GM23248 (cell line): ENCODE results near the gene HOXD12. TPM values are rescaled to one million over a fixed set of nuclear protein-coding genes. Genes with fewer than 3 reads are reported as not detected.

ENCODE experiments used
- DNase-seq: peaks from one replicate; pipeline ENCODE4 v3.0.0-alpha.2; 2015
- H2AFZ ChIP-seq: fragments of 200-600 bp; sonication (generic); 2 replicates; pipeline ENCODE4 v1.6.1; 2016; ENCODE audit warnings: antibody characterized with exemption
- H3F3A ChIP-seq: fragments of 200-600 bp; sonication (generic); 2 replicates; pipeline ENCODE4 v1.6.1; 2016; ENCODE audit warnings: mild to moderate bottlenecking, antibody characterized with exemption, mixed run types; ENCODE audit not compliant: insufficient read depth
- H3K27ac ChIP-seq: fragments of 200-600 bp; sonication (generic); 2 replicates; pipeline ENCODE4 v1.5.1; 2016; ENCODE audit warnings: mild to moderate bottlenecking
- H3K27me3 ChIP-seq: fragments of 200-600 bp; sonication (generic); replicated peaks from 2 replicates; pipeline ENCODE4 v1.6.1; 2016; ENCODE audit warnings: mild to moderate bottlenecking; ENCODE audit not compliant: insufficient read depth
- H3K36me3 ChIP-seq: fragments of 200-600 bp; sonication (generic); 2 replicates; pipeline ENCODE4 v1.6.1; 2016; ENCODE audit warnings: low read depth, mild to moderate bottlenecking
- H3K4me1 ChIP-seq: fragments of 200-600 bp; sonication (generic); 2 replicates; pipeline ENCODE4 v1.6.1; 2016; ENCODE audit warnings: mild to moderate bottlenecking; ENCODE audit not compliant: insufficient read depth
- H3K4me2 ChIP-seq: fragments of 200-600 bp; sonication (generic); one replicate; pipeline ENCODE4 v1.6.1; 2016; ENCODE audit warnings: mild to moderate bottlenecking; ENCODE audit not compliant: unreplicated experiment
- H3K4me3 ChIP-seq: fragments of 200-600 bp; sonication (generic); 2 replicates; pipeline ENCODE4 v1.5.1; 2016; ENCODE audit warnings: mild to moderate bottlenecking
- H3K79me2 ChIP-seq: fragments of 200-600 bp; sonication (generic); 2 replicates; pipeline ENCODE4 v1.6.1; 2016; ENCODE audit warnings: mild to moderate bottlenecking; ENCODE audit not compliant: insufficient read depth
- H3K9ac ChIP-seq: fragments of 200-600 bp; sonication (generic); 2 replicates; pipeline ENCODE4 v1.6.1; 2016; ENCODE audit warnings: mild to moderate bottlenecking
- H3K9me2 ChIP-seq: fragments of 200-600 bp; sonication (generic); 2 replicates; pipeline ENCODE4 v1.6.1; 2016; ENCODE audit warnings: mixed run types, mild to moderate bottlenecking, moderate library complexity; ENCODE audit not compliant: insufficient read depth
- H3K9me3 ChIP-seq: fragments of 200-600 bp; sonication (generic); one replicate; pipeline ENCODE4 v1.6.1; 2017; ENCODE audit warnings: low read depth
- H4K20me1 ChIP-seq: fragments of 200-600 bp; sonication (generic); 2 replicates; pipeline ENCODE4 v1.6.0; 2016; ENCODE audit not compliant: insufficient read depth
- EZH2 ChIP-seq: fragments of 200-600 bp; sonication (generic); IDR thresholded peaks from 2 replicates; pipeline ENCODE4 v1.6.1; 2018; ENCODE audit warnings: antibody characterized with exemption, mild to moderate bottlenecking; ENCODE audit not compliant: insufficient read depth, poor library complexity, severe bottlenecking
- EZH2phosphoT487 ChIP-seq: fragments of 200-600 bp; sonication (generic); IDR thresholded peaks from 2 replicates; pipeline ENCODE4 v1.6.1; 2018; ENCODE audit warnings: antibody characterized with exemption, moderate library complexity, mild to moderate bottlenecking, low read depth; ENCODE audit not compliant: insufficient read depth
- WGBS, 2 experiments: methylation state at CpG; one replicate each; pipeline ENCODE4 v1.1.6; 2015 to 2017; ENCODE audit warnings: low lambda C conversion rate in 2 of 2, low coverage in 1 of 2; ENCODE audit errors: missing lambda C conversion rate in 2 of 2; 5-methylcytosine and 5-hydroxymethylcytosine counted together
- in situ Hi-C: fragments of 300-500 bp; cut with MboI; formaldehyde crosslinking; loops from 2 replicates; pipeline ENCODE4 v1.15.0; 2020
- polyA plus RNA-seq: library from polyadenylated mRNA; unstranded; fragments of >200 nt; fragmentation: Nextera tagmentation; extraction: Ambion mirVana; gene quantifications from 2 replicates; pipeline ENCODE4 v1.2.1, GENCODE V29; 2016
- total RNA-seq: library from RNA; depleted of rRNA; stranded (reverse); fragments of >200 nt; shearing (Covaris generic); gene quantifications from 2 replicates; pipeline ENCODE4 v1.2.3, GENCODE V29; 2014

Gene HOXD12
- total and polyA plus RNA-seq, 2 experiments from 2014 or later = 0.19 to 0.22 TPM

DNA sequence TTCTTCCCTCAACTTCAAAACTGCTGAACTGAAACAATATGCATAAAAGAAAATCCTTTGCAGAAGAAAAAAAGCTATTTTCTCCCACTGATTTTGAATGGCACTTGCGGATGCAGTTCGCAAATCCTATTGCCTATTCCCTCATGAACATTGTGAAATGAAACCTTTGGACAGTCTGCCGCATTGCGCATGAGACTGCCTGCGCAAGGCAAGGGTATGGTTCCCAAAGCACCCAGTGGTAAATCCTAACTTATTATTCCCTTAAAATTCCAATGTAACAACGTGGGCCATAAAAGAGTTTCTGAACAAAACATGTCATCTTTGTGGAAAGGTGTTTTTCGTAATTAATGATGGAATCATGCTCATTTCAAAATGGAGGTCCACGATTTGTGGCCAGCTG, 38.3 kb downstream of the HOXD12 start:
- peaks cover 98% of the 10 kb centered on the region for H3K79me2 ChIP-seq

DNA sequence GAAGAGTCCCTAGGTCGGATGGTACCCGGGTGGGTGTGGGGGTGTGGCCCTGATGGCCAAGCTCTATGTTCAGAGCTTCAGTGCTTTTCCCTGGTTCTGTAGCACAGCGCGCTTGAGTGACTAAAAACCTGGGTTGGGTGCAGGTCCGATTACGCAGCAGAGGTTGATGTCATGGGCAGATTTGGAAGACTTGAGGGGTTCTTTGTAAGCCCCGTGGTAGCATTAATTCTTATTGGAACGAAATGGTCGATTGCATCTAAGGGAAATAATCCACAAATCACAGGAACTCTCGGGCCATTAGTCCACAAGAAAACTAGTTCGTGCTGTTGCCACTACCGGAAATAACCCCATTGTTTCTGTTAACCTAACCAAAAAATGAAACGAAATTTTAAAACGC, 38.9 kb downstream of the HOXD12 start:
- Histone ChIP-seq H3K27me3 (no peaks in the 10 kb centered on the region), H3K27ac (peak overlapping the region; percentile 96), H3K9ac (peak overlapping the region; percentile 97), H3K9me3 (no peaks in the 10 kb centered on the region), H4K20me1 (no peaks in the 10 kb centered on the region), H3K79me2 (peaks cover 98% of the 10 kb centered on the region), H2AFZ (peak overlapping the region; percentile 64), H3K36me3 (no peaks in the 10 kb centered on the region), H3K4me1 (peaks cover 37% of the 10 kb centered on the region), H3K4me3 (peak overlapping the region; percentile 85), H3K4me2 (peak overlapping the region; percentile 93), H3K9me2 (no peaks in the 10 kb centered on the region), H3F3A (peaks cover 45% of the 10 kb centered on the region)
- TF ChIP-seq EZH2 = no peak
- no peak for TF ChIP-seq EZH2phosphoT487
- WGBS, 2 experiments = 8 to 10% methylated on average over 14 of the region's 14 CpGs
- in situ Hi-C loops = no loop called here
- peak; percentile 77 for DNase-seq

More for the DNA sequence above, 38.3 kb downstream of the HOXD12 start:
- Histone ChIP-seq H3F3A (peaks cover 51% of the 10 kb centered on the region), H3K4me1 (peaks cover 44% of the 10 kb centered on the region), H3K9me2 (no peaks in the 10 kb centered on the region), H3K9me3 (no peaks in the 10 kb centered on the region), H3K27ac (peak overlapping the region; percentile 96), H3K4me3 (peak overlapping the region; percentile 85), H2AFZ (peak overlapping the region; percentile 64), H4K20me1 (no peaks in the 10 kb centered on the region), H3K9ac (peak overlapping the region; percentile 97), H3K27me3 (no peaks in the 10 kb centered on the region), H3K4me2 (peak overlapping the region; percentile 93), H3K36me3 (no peaks in the 10 kb centered on the region)
- peak; percentile 72 for DNase-seq
- 19 to 29% methylated on average over 8 of the region's 8 CpGs for WGBS, 2 experiments
- in situ Hi-C loops = no loop called here
- TF ChIP-seq EZH2phosphoT487 (no peak), EZH2 (no peak)

DNA sequence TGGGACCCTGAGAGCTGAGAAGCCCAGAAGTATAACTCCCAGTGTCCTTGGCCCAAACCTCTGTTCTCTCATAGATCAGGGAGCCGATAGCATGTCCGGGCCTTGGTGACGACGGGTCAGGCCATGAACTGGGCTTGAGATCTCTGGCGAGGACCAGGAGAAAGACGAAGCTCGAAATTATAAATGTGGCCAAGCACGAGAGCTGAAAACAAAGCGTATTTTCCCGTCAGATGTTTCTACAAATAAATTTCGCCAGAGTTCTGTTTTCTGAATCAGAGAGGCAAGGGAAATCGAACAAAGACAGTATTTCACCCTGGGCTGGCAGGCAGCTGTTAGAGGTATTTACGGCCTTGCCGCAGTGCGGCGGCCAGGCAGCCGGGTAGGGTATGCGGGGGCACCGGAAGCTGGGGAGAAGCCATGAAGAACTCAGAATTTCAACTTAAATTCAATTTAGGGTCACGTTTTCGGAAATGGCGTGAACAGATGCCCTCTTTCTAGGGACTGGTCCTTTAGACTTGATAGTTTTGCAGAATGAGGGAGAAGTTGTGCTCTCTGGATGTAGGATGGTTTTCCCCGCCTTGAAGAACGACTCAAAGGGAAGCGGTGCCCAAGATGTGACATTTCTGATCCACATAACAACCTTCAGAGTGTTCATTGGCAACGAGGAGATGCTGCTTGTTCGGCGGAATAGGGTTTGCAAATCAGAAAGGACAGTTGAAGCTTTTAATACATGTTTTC, 39.5 kb downstream of the HOXD12 start:
- H3K4me3 ChIP-seq = peak overlapping the region; percentile 85
- in situ Hi-C loops = no loop called here

DNA sequence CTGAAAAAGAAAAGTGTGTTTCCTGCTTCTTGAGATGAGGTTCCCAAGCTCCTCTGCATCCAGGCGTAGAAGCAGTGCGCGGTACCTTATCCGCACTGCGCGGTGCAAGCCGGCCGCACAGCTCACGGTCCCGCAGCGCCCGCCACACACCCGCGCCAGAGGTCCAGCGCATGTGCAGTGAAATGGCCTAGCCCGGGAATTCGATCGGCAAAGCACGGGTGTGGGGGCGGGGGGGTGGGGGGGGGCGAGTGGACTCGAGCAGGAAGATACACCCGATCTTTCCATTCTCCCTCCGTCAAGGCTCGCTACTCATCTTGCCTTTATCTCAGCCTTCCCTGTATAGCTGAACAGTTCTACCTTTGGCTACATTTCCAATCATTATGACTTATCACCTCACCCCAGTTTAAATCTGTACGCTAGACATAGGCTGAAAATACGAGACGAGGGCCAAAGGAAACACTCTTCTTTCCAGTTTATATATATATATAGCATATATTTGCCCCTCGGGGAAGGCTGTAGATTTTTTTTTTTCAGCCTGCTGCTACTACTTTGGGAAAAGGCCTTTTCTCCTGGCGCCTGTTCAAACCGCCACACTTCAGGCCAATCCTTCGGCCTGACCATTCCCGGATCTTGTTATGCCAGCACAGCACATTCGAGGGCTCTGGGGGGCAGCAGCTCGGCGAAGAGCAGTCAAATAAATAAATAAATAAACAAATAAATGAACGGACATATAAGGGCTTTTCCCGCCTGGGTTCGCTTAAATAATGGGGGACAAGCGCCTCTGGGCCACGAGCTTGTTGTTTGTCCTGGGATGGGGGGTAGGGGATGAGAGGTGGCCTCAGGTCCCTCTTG, 40.3 kb downstream of the HOXD12 start:
- H3K36me3 ChIP-seq = no peaks in the 10 kb centered on the region
- TF ChIP-seq EZH2phosphoT487 = no peak
- no peak for TF ChIP-seq EZH2
- peaks cover 98% of the 10 kb centered on the region for H3K79me2 ChIP-seq
- H4K20me1 ChIP-seq = no peaks in the 10 kb centered on the region
- no peaks in the 10 kb centered on the region for H3K9me3 ChIP-seq
- H2AFZ ChIP-seq = peak overlapping the region; percentile 67
- in situ Hi-C loops = loop anchor here (5.0 to 10.0 kb wide), 2 partner anchors 315 to 407 kb away; no protein-coding TSS in a partner anchor
- no peaks in the 10 kb centered on the region for H3K27me3 ChIP-seq
- WGBS, 2 experiments = 3 to 4% methylated on average over 35 to 41 of the region's 41 CpGs
- peak; percentile 77 for DNase-seq
- H3K27ac ChIP-seq = peak overlapping the region; percentile 96
- peaks cover 30% of the 10 kb centered on the region for H3K4me1 ChIP-seq
- H3K4me3 ChIP-seq = peak overlapping the region; percentile 85
- H3K4me2 ChIP-seq = peak overlapping the region; percentile 93
- H3K9ac ChIP-seq = peak overlapping the region; percentile 97
- H3K9me2 ChIP-seq = no peaks in the 10 kb centered on the region
- H3F3A ChIP-seq = peaks cover 32% of the 10 kb centered on the region

More for the DNA sequence above, 39.5 kb downstream of the HOXD12 start:
- H2AFZ ChIP-seq = peak overlapping the region; percentile 64
- DNase-seq = peak; percentile 68
- H4K20me1 ChIP-seq = no peaks in the 10 kb centered on the region
- H3K4me2 ChIP-seq = peak overlapping the region; percentile 93
- H3K79me2 ChIP-seq = peaks cover 98% of the 10 kb centered on the region
- peak overlapping the region; percentile 96 for H3K27ac ChIP-seq
- TF ChIP-seq EZH2phosphoT487 = no peak
- no peak for TF ChIP-seq EZH2
- no peaks in the 10 kb centered on the region for H3K36me3 ChIP-seq
- H3K27me3 ChIP-seq = no peaks in the 10 kb centered on the region
- H3K4me1 ChIP-seq = peaks cover 36% of the 10 kb centered on the region
- WGBS, 2 experiments = 4% methylated on average over 28 of the region's 28 CpGs
- peaks cover 40% of the 10 kb centered on the region for H3F3A ChIP-seq
- H3K9me2 ChIP-seq = no peaks in the 10 kb centered on the region
- H3K9ac ChIP-seq = peak overlapping the region; percentile 97
- H3K9me3 ChIP-seq = no peaks in the 10 kb centered on the region
